GM19351 (cell line): ENCODE results near the gene RNF2.
A peak's percentile ranks its signal among the peaks of the same experiment; 100 is the strongest.
"Not testable (repeated sequence)": the region's sequence is repeated elsewhere in the genome, so short reads cannot be mapped to it uniquely, and the experiment has no call there.

Experiments
- ATAC-seq: cut with Tn5 transposase; IDR thresholded peaks from one replicate; pipeline ENCODE4 v1.9.1; 2021; ENCODE audit warnings: mild to moderate bottlenecking, moderate library complexity; ENCODE audit not compliant: unreplicated experiment

RNF2 gene

GRCh38 chr1:185044981-185045813, at the start of gene RNF2:
Gene RNF2 (plus strand): TSS chr1:185045558. CDS start chr1:185087554, 41,996 bp downstream.
- ATAC-seq: peak; percentile 83

GRCh38 chr1:184999974-185000373, 45.4 kb upstream of the RNF2 start:
- ATAC-seq: not testable (repeated sequence)

- not testable (repeated sequence) for ATAC-seq
These were observed 44.0 kb upstream of the RNF2 start for GRCh38 chr1:185001312-185001880.

GRCh38 chr1:185008838-185009237, 36.5 kb upstream of the RNF2 start:
- ATAC-seq: no peak

GRCh38 chr1:185010361-185010760, 35.0 kb upstream of the RNF2 start:
- ATAC-seq: no peak

- ATAC-seq: no peak
These were observed 30.4 kb upstream of the RNF2 start for GRCh38 chr1:185014941-185015340.

GRCh38 chr1:185015631-185016030, 29.7 kb upstream of the RNF2 start:
- no peak for ATAC-seq

GRCh38 chr1:185016880-185017279, 28.5 kb upstream of the RNF2 start:
- ATAC-seq: no peak

GRCh38 chr1:185017338-185017737, 28.0 kb upstream of the RNF2 start:
- ATAC-seq: no peak

- no peak for ATAC-seq
These were observed 27.4 kb upstream of the RNF2 start for GRCh38 chr1:185017966-185018365.

GRCh38 chr1:185027252-185027882, 18.0 kb upstream of the RNF2 start:
- no peak for ATAC-seq

- ATAC-seq: no peak
These were observed 11.7 kb upstream of the RNF2 start for GRCh38 chr1:185033686-185034085.

- ATAC-seq: no peak
These were observed 10.1 kb upstream of the RNF2 start for GRCh38 chr1:185035258-185035657.

- no peak for ATAC-seq
These were observed 6.5 kb upstream of the RNF2 start for GRCh38 chr1:185038813-185039376.

GRCh38 chr1:185039726-185040407, 5.5 kb upstream of the RNF2 start:
- no peak for ATAC-seq

- no peak for ATAC-seq
These were observed 5.0 kb upstream of the RNF2 start for GRCh38 chr1:185040408-185040735.

GRCh38 chr1:185041742-185042141, 3.6 kb upstream of the RNF2 start:
- ATAC-seq: no peak

GRCh38 chr1:185042737-185043136, 2.6 kb upstream of the RNF2 start:
- ATAC-seq: no peak

GRCh38 chr1:185044387-185044786, 971 bp upstream of the RNF2 start:
- ATAC-seq: no peak

GRCh38 chr1:185045814-185046492, 595 bp downstream of the RNF2 start:
- ATAC-seq: peak; percentile 32

- ATAC-seq: no peak
These were observed 1.3 kb downstream of the RNF2 start for GRCh38 chr1:185046668-185047067.
